Activated T-cell treated with anti-CD3 and anti-CD28 coated beads for 24 hours (primary cell): Measurements from ENCODE around the gene TENT5D.
"Not testable (repeated sequence)": the region's sequence is repeated elsewhere in the genome, so short reads cannot be mapped to it uniquely, and the experiment has no call there.

ENCODE experiments used
- DNase-seq: peaks from one replicate; pipeline ENCODE4 v3.0.0-alpha.2; 2020; ENCODE audit warnings: low read depth

TENT5D gene

GRCh38 chrX:80420147-80420546 is at the start of gene TENT5D:
TSS of gene TENT5D (plus strand) at chrX:80420447. CDS start at chrX:80442540, 22,093 bp downstream.
- no peak for DNase-seq

- not testable (repeated sequence) for DNase-seq
These were observed 34.6 kb upstream of the TENT5D start for GRCh38 chrX:80385651-80386050.

- DNase-seq: no peak
These were observed 32.0 kb upstream of the TENT5D start for GRCh38 chrX:80388206-80388605.

- DNase-seq: no peak
These were observed 8.2 kb upstream of the TENT5D start for GRCh38 chrX:80412042-80412441.

- DNase-seq: no peak
These were observed 2.8 kb downstream of the TENT5D start for GRCh38 chrX:80423000-80423399.

- DNase-seq: no peak
These were observed 3.5 kb downstream of the TENT5D start for GRCh38 chrX:80423744-80424143.

- no peak for DNase-seq
These were observed 10.7 kb downstream of the TENT5D start for GRCh38 chrX:80430826-80431504.

GRCh38 chrX:80431505-80431832 is 11.2 kb downstream of the TENT5D start:
- no peak for DNase-seq

GRCh38 chrX:80432441-80432840 is 12.2 kb downstream of the TENT5D start:
- DNase-seq: no peak

GRCh38 chrX:80432863-80433262 is 12.6 kb downstream of the TENT5D start:
- DNase-seq: no peak

GRCh38 chrX:80468166-80468565 is 47.9 kb downstream of the TENT5D start:
- DNase-seq: not testable (repeated sequence)

- DNase-seq: no peak
These were observed 51.3 kb downstream of the TENT5D start for GRCh38 chrX:80471582-80471981.

GRCh38 chrX:80485543-80485942 is 65.3 kb downstream of the TENT5D start:
- no peak for DNase-seq

- no peak for DNase-seq
These were observed 66.1 kb downstream of the TENT5D start for GRCh38 chrX:80486299-80486698.

GRCh38 chrX:80489166-80489565 is 68.9 kb downstream of the TENT5D start:
- no peak for DNase-seq
